Omental fat pad (tissue), 4 donors: ENCODE results near the gene SCFD2. TPM values are rescaled to one million over a fixed set of nuclear protein-coding genes. Genes with fewer than 3 reads are reported as not detected.

ENCODE experiments used
- ATAC-seq: fragments of 150-250 bp; one replicate; pipeline ENCODE4 v1.9.1; 2016; ENCODE audit warnings: mild to moderate bottlenecking, moderate library complexity; ENCODE audit not compliant: low FRiP score
- DNase-seq: peaks from one replicate; pipeline ENCODE4 v3.0.0-alpha.2; 2019; ENCODE audit warnings: low spot score
- CTCF ChIP-seq, 3 donors: fragments of 450-650 bp; IDR thresholded peaks; one replicate each; pipeline ENCODE4 v1.5.1; 2016 to 2017; ENCODE audit warnings: antibody characterized with exemption in 3 of 3, mild to moderate bottlenecking in 3 of 3, moderate library complexity in 2 of 3
- total RNA-seq, 4 donors: library from RNA; depleted of rRNA; stranded (reverse); fragments of >200 nt; gene quantifications; one replicate each; pipeline ENCODE4 v1.1.0, GENCODE V29; 2016

SCFD2 gene
- total RNA-seq, 4 donors from 2014 or later = 26.4 to 65.6 (median 28.4) TPM

GRCh38 chr4:53132132-53132891, 233.5 kb downstream of the SCFD2 start:
- DNase-seq (no peak), ATAC-seq (no peak)
- TF ChIP-seq CTCF (IDR thresholded peaks at IDR 0.05) = no peak

- TF ChIP-seq CTCF (IDR thresholded peaks at IDR 0.05) = no peak
- no peak for ATAC-seq
Observed at GRCh38 chr4:53131562-53131925, 234.3 kb downstream of the SCFD2 start.

GRCh38 chr4:53130896-53131561, 234.8 kb downstream of the SCFD2 start:
- no peak for DNase-seq
- TF ChIP-seq CTCF (IDR thresholded peaks at IDR 0.05) = no peak
- ATAC-seq = no peak

More at GRCh38 chr4:53131562-53131925, 234.3 kb downstream of the SCFD2 start:
- DNase-seq = no peak

- ATAC-seq (no peak), DNase-seq (no peak)
- no peak for TF ChIP-seq CTCF (IDR thresholded peaks at IDR 0.05)
Observed at GRCh38 chr4:53128706-53129357, 237.0 kb downstream of the SCFD2 start.

GRCh38 chr4:53128231-53128630, 237.6 kb downstream of the SCFD2 start:
- DNase-seq = no peak
- no peak for TF ChIP-seq CTCF (IDR thresholded peaks at IDR 0.05)
- ATAC-seq = no peak

- DNase-seq = no peak
- TF ChIP-seq CTCF (IDR thresholded peaks at IDR 0.05) = no peak
- no peak for ATAC-seq
Observed at GRCh38 chr4:53127365-53127764, 238.5 kb downstream of the SCFD2 start.
